ENCODE measurements around the gene STXBP1.

STXBP1 gene

GRCh38 chr9:127694890-127695720 is 83.0 kb downstream of the STXBP1 start:
- no peak for DNase-seq

- DNase-seq = no peak
Observed at GRCh38 chr9:127697575-127697974, 85.5 kb downstream of the STXBP1 start.

GRCh38 chr9:127698386-127698785 is 86.3 kb downstream of the STXBP1 start:
- DNase-seq = no peak

- peak; percentile 97 for DNase-seq
Observed at GRCh38 chr9:127698985-127699670, 87.1 kb downstream of the STXBP1 start.

GRCh38 chr9:127700140-127700539 is 88.1 kb downstream of the STXBP1 start:
- no peak for DNase-seq

- no peak for DNase-seq
Observed at GRCh38 chr9:127700594-127701255, 88.6 kb downstream of the STXBP1 start.

GRCh38 chr9:127703289-127703946 is 91.3 kb downstream of the STXBP1 start:
- no peak for DNase-seq

GRCh38 chr9:127705577-127706379 is 93.7 kb downstream of the STXBP1 start:
- no peak for DNase-seq

GRCh38 chr9:127706836-127707241 is 94.8 kb downstream of the STXBP1 start, which contains the start of gene CFAP157:
TSS of gene CFAP157 (plus strand) at chr9:127706988. CDS start at chr9:127707032, 44 bp downstream.
- DNase-seq = peak; percentile 47

GRCh38 chr9:127707766-127708165 is 95.7 kb downstream of the STXBP1 start:
- no peak for DNase-seq

- DNase-seq = no peak
Observed at GRCh38 chr9:127708952-127709587, 97.0 kb downstream of the STXBP1 start.

- no peak for DNase-seq
Observed at GRCh38 chr9:127710204-127710783, 98.2 kb downstream of the STXBP1 start.

- DNase-seq = no peak
Observed at GRCh38 chr9:127711226-127711701, 99.2 kb downstream of the STXBP1 start.

GRCh38 chr9:127711831-127712274 is 99.8 kb downstream of the STXBP1 start:
- no peak for DNase-seq

- no peak for DNase-seq
Observed at GRCh38 chr9:127712371-127712770, 100.3 kb downstream of the STXBP1 start.

GRCh38 chr9:127712867-127713266 is 100.8 kb downstream of the STXBP1 start:
- DNase-seq = no peak

- DNase-seq = no peak
Observed at GRCh38 chr9:127714020-127714750, 102.1 kb downstream of the STXBP1 start.

GRCh38 chr9:127714951-127715469 is 102.9 kb downstream of the STXBP1 start:
- DNase-seq = no peak

- peak; percentile 92 for DNase-seq
Observed at GRCh38 chr9:127715470-127716337, 103.6 kb downstream of the STXBP1 start, which contains the start of the genes PTRH1 and TTC16. TSS of gene PTRH1 (minus strand) at chr9:127715663. CDS start at chr9:127715639, 24 bp downstream. TSS of gene TTC16 (plus strand) at chr9:127716079. CDS start at chr9:127716146, 67 bp downstream.
